ENCODE data around the gene MCTS1. TPM values are rescaled to one million over a fixed set of nuclear protein-coding genes. Genes with fewer than 3 reads are reported as not detected.
"Not testable (repeated sequence)": the region's sequence is repeated elsewhere in the genome, so short reads cannot be mapped to it uniquely, and the experiment has no call there.

MCTS1 gene, protein sequence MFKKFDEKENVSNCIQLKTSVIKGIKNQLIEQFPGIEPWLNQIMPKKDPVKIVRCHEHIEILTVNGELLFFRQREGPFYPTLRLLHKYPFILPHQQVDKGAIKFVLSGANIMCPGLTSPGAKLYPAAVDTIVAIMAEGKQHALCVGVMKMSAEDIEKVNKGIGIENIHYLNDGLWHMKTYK
- polyA plus RNA-seq (ENCODE audit: insufficient read length in 10 of 10) = 10 to 100 TPM; 36.8 to 50.7 (median 41.2) TPM
- long read RNA-seq, donor 1, transcript MCTS1-202 (6 exons, 1,018 nt) = major isoform, 23 of 29 reads
- long read RNA-seq, donor 1, partial matches to known transcripts = 0 of 29 reads
- long read RNA-seq, donor 1, other reads (novel, unspliced or antisense) = 0 of 29 reads
- long read RNA-seq, donor 2, transcript MCTS1-202 (6 exons, 1,018 nt) = major isoform, 19 of 34 reads
- long read RNA-seq, donor 2, partial matches to known transcripts = 0 of 34 reads
- long read RNA-seq, donor 2, other reads (novel, unspliced or antisense) = 11 of 34 reads
- long read RNA-seq, donor 3 = 0 reads
- long read RNA-seq, donor 4, transcript MCTS1-202 (6 exons, 1,018 nt) = major isoform, 20 of 23 reads
- long read RNA-seq, donor 4, partial matches to known transcripts = 0 of 23 reads
- long read RNA-seq, donor 4, other reads (novel, unspliced or antisense) = 0 of 23 reads
- long read RNA-seq, donor 5, transcript MCTS1-202 (6 exons, 1,018 nt) = major isoform, 29 of 34 reads
- long read RNA-seq, donor 5, partial matches to known transcripts = 0 of 34 reads
- long read RNA-seq, donor 5, other reads (novel, unspliced or antisense) = 0 of 34 reads
- long read RNA-seq, donor 6, transcript MCTS1-202 (6 exons, 1,018 nt) = major isoform, 14 of 18 reads
- long read RNA-seq, donor 6, partial matches to known transcripts = 0 of 18 reads
- long read RNA-seq, donor 6, other reads (novel, unspliced or antisense) = 0 of 18 reads
- long read RNA-seq, donor 7, transcript MCTS1-202 (6 exons, 1,018 nt) = major isoform, 15 of 18 reads
- long read RNA-seq, donor 7, partial matches to known transcripts = 0 of 18 reads
- long read RNA-seq, donor 7, other reads (novel, unspliced or antisense) = 0 of 18 reads
- long read RNA-seq, donor 8, transcript MCTS1-202 (6 exons, 1,018 nt) = major isoform, 16 of 29 reads
- long read RNA-seq, donor 8, partial matches to known transcripts = 10 of 29 reads
- long read RNA-seq, donor 8, other reads (novel, unspliced or antisense) = 0 of 29 reads
- long read RNA-seq, donor 9, partial matches to known transcripts = 0 of 1 reads
- long read RNA-seq, donor 9, other reads (novel, unspliced or antisense) = 0 of 1 reads

DNA sequence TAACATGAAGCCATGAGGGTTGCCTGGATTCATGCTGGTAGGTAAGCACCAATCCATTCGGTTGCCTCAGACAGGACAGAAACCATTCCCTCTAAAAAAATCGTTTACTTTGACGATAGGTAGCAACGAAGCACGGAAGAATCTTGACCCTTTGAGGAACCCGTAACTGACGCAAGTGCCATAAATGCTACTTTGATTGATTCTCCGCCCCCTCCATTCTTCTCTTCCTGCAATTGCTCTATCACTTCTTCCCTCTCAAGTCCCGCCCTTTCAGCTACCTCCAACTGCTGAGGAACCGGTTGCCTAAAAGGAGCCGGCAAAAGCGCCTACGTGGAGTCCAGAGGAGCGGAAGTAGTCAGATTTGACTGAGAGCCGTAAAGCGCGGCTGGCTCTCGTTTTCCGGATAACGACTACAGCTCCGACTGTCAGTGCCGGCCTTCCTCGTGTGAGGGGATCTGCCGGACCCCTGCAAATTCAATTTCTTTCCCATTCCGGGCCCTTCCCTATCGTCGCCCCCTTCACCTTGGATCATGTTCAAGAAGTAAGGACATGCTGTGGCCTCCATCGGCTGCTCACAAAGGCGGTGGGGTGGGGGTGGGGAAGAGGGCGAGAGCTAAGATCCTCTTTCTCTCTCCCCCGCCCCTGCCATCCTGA, at the start of gene MCTS1:
Gene MCTS1, plus strand, starts transcription at position 395 of the 654 bp plus-strand sequence. Its CDS starts 136 bp downstream, at position 531.
- peak; percentile 89 to 95 (median 95) for DNase-seq

DNA sequence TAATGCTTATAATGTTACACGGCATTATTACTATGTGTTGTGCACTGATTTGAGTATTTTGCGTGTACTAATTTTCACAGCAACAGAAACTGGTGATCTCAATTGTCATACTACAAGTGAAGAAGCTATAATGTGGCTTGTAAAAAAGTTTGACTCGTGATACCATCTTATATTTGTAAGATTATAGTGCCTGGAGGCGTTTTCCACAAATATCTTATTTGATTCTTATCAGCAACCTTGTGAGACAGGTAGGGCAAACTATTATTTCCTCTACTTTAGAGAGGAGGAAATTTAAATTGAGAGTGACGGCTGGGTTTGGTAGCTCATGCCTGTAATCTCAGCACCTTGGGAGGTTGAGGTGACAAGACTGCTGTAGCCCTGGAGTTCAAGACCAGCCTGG, 47.6 kb upstream of the MCTS1 start:
- no peak for DNase-seq

DNA sequence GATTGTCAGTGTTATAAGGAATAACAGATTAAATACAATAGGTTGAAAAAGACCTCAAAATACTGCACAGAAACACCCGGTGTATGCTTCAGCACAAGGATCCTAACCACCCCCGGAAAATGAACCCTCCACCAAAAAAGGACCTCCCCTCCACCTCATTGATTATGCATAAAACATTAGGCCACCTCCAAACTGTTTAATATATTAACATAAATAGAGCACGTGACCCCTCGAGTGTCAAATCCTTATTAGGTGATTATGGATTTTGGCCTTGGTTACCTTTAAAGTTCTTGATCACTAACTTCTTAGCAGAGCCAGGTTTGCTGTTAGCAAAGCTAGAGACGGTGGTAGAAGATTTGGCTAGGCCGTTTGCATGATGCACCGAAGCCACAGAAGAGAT, 44.1 kb upstream of the MCTS1 start:
- no peak for DNase-seq

DNA sequence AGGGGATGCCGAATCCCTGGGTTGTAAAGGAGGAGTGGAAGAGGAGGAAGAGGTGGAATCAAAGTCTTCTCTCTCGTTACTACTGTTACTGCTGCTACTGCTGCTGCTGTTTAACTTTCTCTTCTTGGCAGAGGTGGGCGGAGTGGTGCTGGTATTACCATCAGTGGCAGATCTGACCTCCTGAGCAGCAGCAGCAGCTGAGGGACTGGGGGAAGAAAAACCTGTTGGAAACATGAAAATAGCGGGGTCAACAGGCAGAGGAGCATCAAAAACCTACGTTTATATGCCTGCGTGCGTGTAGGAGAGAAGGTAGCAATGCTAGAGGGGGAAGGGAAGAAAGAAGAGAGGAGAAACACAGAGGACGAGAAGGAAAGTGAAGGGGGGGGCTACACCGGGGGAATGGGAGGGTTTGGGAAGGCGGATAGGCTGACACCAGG, 43.5 kb upstream of the MCTS1 start:
- DNase-seq = no peak

DNA sequence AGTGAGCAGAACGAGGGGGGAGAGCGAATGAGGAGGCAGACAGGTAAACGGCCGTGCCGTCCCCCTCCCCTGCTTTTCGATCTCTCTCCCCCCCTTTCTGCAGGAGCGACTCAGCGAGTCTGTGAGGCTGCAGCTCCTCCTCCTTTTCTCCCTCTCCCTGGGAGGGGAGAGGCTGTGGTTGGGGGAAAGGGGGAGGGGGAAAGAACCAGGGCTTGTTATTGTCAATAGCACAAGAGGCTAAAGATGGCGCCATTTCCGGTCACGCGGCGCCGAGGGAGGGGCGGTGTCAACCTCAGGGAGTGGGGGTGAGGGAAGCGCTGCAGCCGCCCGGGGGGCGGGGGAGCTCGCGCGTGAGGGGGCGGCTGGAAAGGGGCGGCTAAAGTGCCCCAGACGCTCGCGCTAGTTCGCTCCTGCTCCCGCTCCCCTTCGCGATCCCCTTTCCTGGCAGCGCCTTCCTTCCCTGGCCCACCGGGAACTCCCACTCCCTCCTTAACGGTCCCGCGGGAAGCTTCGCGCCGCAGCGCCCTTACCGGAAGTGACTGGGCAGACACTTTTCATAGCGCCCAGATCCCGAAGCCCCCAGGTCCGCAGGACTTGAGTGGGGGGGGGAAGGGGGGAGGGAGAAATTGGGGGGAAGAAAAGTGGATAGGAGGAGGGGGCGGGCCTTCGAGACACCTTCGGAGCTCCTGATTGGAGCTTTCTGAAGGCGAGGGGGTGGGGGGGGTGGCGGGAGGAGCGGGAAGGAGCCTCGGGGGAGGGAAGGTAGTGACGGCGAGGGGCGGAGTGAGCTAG, 42.9 kb upstream of the MCTS1 start, which contains the start of gene CUL4B:
Gene CUL4B, minus strand, starts transcription at position 121 of the 792 bp plus-strand sequence. CDS start 324 bp downstream, outside the sequence.
- DNase-seq = peak; percentile 95 to 98 (median 96)

DNA sequence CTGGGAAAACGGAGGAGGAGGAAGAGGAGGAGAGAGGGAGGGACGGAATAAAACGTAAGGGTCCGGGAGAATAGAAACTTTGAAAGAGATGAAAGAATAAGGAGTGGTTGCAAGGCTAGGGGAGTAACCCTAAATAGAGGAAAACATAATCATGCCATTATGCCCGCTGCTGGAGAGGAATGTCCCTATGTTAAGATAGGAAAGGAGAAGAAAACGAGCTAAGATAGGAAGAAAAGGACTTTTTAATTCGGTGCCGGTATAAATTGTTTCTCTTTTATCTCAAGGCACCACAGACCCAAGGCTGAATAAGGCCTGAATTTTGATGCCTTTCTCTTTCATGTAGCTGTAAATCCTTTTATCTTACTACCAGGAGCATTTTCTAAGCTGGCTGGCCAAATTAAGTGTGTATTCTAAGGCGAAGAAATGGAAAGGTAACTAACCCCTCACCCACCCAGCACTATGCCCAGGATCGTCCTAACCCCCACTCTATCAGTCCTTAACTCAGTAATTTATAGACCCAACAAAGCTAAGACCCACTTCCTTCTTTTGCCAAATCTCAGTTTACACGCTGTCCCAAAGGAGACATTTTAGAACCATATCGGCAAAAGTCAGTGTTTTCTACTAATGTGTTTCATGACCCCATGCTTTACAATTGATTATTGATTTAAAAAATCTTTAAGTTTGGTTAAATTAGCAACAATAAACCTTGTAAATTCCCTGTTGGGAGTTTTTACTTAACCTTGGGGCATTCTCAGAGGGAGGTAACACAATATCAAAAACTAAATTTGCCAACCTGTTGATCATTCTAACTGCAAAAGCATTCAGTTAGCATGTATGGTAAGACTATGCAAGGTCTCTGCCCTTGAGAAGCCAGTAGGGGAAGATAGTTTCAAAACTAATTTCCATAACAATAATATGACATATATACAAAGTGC, 42.0 kb upstream of the MCTS1 start:
- no peak for DNase-seq

DNA sequence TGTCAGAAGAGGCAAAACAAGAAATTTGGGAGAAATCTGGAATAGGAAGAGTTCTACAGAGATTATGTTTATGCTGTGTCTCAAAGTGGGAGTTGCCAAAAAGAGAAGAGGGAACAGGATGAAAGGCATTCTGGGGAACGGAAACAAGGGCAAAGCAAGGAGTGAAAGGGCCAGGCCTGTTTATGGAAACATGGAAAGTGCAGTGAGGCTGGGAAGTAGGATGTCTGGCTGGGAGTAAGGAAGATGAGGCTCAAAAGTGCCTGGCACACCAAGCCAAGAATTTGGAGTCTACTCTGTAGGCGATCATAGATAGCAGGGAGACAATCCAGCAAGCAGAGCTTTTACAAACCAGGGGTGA, 41.4 kb upstream of the MCTS1 start:
- DNase-seq = peak in 1 of 3 donors; percentile 22

DNA sequence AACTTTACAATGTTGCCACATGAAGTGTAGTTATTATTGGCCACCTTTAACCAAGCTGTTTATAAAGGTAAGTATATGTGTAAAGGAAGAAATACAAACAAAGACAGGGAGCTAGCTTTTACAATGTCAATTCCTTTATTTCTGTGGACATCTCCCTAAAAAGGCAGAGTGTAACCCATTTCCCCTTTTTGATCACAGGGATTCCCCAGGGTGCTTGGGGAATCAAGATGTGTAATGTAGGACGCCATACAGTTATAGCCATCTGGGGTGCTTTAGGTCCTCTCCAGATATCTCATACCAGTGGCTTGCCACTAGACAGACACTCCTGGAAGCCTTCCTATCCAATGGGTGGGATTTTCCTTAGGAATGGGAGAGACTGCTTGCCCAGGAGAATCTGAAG, 39.0 kb upstream of the MCTS1 start:
- DNase-seq = no peak

DNA sequence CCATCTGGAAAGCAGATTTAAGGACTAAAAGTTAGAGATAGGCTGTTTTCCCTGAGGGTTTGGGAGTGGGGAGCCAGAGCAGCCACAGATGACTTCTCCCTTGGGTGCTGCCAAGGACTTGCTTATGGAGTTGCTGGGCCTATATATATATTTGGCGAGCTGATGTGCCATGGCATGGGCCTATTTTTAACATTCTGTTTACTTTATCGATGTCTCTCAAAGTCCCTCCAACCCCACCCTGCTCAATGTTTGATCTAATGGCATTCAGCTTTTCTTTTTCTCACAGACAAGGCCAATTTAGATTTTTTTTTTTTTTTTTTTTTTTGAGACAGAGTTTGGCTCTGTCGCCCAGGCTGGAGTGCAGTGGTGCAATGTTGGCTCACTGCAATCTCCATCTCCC, 37.1 kb upstream of the MCTS1 start:
- DNase-seq = no peak

DNA sequence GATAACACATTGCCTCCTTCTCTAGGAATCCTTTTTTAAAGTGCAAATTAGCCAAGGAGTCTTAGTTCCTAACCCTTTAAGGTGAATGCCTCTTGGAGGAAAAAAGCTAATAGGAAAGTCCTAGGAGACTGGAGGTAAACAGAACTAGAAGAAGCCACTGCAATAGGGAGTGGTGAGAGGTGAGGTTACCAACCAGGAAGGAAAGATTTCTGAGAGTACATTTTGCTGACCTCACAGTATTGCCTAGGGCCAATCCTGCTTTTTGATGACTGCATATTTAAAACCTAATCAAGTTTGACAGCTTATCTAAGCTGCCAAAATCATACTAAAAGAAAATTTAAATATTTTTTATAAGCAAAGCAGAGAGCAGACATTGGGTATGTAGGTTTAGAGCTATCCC, 35.9 kb upstream of the MCTS1 start:
- DNase-seq = no peak

DNA sequence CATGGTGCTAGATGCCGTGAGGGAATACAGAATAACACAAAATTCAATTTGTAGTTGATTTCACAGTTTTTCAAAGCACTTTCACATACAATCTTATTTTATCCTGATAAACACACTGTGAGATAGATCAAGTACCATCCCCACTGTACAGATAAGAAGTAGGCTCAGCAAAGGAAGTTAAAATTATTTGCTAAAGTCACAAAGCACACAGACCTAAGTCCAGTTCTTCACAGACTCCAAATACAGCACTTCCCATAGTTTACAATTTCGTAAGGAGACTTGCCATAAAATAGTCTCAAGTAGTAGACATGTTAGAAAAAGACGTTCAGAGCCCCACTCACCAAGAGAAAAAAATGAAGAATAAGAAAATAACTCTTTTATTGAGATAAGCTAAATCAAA, 35.3 kb upstream of the MCTS1 start:
- no peak for DNase-seq

DNA sequence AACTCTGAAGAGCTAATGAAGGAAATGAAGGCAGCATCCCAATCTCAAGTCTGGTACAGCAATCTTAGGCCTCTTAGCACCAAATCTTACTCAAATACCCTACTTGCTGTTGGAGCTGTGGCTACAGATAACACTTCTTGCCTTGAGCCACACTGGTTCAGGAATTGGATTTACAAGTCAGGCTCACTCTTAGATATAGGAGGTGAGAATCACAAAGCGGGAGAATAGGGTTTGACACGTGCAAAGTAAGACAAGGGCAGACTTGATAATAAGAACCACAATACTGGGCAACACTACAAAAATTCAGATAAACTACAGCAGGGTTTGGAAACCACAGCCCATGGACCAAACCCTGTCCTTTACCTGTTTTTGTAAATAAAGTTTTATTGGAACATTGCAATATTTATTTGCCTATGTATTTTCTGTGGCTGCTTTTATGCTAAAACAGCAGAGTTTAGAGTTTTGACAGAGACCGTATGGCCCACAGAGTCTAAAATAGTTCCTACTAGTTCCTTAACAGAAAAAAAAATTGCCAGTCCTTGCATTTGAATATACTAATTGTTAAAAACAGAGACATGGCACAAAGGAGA, 33.8 kb upstream of the MCTS1 start:
- DNase-seq = no peak

DNA sequence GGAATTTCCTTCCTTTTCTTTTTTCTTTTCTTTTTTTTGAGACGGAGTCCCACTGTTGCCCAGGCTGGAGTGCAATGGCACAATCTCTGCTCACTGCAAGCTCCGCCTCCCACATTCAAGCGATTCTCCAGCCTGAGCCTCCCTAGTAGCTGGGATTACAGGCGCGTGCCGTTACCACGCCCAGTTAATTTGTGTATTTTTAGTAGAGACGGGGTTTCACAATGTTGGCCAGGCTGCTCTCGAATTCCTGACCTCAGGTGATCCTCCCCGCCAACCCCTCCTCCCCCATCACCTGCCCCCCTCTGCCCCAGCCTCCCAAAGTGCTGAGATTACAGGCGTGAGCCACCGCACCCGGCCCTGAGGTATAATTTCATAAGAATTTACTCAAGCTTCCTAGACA, 30.1 kb upstream of the MCTS1 start:
- DNase-seq = not testable (repeated sequence)

DNA sequence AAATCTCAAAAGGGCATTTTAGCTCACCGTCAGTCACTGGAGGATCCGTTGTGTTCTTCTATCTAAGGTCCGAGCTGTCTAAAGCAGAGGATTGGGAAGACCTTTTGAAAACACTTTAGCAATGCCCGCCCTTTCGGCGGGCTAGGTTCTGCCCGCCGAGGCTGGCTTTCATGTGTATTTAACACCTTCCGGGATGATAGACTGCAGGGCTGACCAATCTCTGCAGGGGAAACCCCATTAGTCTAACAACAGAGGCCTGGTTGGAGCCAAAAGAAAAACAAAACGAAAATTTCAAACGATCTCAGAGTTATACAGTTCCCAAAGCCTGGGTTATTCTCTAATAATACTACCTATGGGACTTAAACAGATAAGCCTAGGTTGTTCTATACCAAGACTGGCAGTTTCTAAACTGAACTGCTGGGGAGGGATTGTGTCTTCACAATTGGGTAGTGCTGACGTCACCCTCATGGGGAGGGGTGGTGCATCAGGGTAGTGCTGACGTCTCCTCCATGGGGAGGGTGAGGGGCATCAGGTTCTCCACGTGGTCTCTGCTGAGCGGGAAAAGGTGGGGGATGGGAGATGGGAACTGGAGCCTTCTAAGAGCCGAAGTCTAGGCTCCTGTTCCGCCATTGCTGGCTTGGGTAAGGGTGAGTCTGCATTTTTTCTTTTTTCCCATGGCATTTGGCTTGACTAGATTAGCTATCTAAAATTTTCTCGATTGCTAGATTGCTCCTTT, 28.4 kb upstream of the MCTS1 start:
- DNase-seq = no peak

DNA sequence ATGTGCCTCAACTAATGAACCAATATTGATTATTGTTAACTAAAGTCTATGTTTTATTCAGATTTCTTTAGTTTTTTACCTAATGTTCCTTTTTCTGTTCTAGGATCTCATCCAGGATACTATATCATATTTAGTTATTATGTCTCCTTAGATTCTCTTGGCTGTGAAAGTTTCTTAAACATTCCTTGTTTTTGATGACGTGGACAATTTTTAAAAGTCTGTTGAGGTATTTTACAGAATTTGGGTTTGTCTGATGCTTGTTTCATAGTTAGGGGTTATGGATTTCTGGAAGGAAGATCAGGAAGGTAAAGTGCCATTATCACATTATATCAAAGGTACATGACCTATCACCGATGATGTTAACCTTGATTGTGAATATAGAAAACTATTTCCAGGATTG, 18.2 kb upstream of the MCTS1 start:
- no peak for DNase-seq

DNA sequence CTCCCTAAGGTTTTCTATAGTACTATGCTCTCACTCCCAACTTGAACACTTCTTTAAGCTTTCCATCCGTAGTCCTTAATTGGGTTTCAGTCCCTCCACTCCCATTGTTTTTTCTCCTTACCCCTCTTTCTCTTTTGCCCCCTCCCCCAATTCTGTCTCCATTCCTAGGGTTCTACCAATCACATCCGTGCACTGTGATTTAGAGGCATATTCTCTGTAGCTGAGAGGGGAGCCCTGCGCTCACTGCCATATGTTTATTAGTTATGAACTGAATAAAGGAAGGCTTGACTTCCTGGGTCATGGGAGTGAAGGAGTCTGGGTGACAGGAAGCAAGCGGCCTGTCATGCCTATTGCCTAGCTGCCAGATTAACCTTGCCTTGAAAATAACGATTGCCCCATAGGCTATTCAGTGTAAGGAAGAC, 471 bp downstream of the MCTS1 start:
- DNase-seq = peak in 2 of 3 donors; percentile 20 to 27

DNA sequence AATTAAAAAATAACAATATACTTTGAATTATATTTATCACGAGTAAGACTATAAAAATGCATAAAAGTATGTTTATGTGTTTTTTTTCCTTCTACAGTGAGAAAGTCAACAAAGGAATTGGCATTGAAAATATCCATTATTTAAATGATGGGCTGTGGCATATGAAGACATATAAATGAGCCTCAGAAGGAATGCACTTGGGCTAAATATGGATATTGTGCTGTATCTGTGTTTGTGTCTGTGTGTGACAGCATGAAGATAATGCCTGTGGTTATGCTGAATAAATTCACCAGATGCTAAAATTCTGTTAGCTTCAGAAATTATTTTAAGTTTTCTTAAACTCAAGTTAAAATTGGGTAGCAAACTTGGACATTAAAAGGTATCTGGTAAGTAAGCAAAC, 8.2 kb downstream of the MCTS1 start:
- DNase-seq = no peak

DNA sequence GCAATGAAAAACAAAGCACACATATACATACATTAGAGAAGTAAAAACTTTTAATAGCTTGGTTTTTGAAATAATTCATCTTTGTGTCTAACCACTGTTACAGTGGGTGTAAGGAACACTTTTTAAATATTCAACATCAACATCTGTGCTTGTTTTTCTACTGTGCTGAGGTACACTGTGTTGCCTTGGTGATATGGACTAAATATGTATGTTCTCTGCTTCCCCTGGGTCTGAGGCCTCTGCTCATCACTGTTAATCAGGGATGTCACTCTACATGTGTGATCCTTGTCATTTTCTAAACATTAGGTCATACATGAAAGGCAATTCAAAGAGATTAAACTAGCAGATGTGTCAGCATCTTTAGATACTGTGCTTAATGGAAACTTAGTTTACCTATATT, 10.9 kb downstream of the MCTS1 start:
- peak in 2 of 3 donors; percentile 32 to 44 for DNase-seq

Measured in muscle of back (tissue), 13 donors.